HEK293 (cell line): ENCODE results near the gene POLD4.

Experiments
- CTCF ChIA-PET: fragments of 350-600 bp; formaldehyde crosslinking; extraction: SDS; loops from one replicate; lab custom pipeline; 2021; ENCODE audit warnings: antibody characterized with exemption; lab: Yijun Ruan, JAX
- POLR2A ChIA-PET: fragments of 300-600 bp; formaldehyde crosslinking; extraction: SDS; loops from one replicate; lab custom pipeline; 2020; ENCODE audit warnings: antibody characterized with exemption, inconsistent platforms; lab: Yijun Ruan, JAX
- H3K27ac ChIP-seq: fragments of 200-500 bp; sonication (Bioruptor generic); 2 replicates; pipeline ENCODE4 v1.5.1; 2014; ENCODE audit warnings: low read depth, low read length, control low read depth, inconsistent platforms; ENCODE audit errors: extremely low read depth
- H3K36me3 ChIP-seq, 2 experiments: fragments of 200-500 bp in 1 of 2; sonication (Bioruptor generic) in 1 of 2; 1 replicate in 1 of 2; 2 replicates in 1 of 2; pipeline ENCODE4 v1.5.1; 2014 to 2017; ENCODE audit warnings: inconsistent platforms in 2 of 2, low read length in 2 of 2; ENCODE audit not compliant: control insufficient read depth in 2 of 2, insufficient read depth in 1 of 2
- H3K4me1 ChIP-seq: fragments of 200-500 bp; sonication (Bioruptor generic); 2 replicates; pipeline ENCODE4 v1.5.1; 2014; ENCODE audit warnings: mild to moderate bottlenecking, low read length, inconsistent platforms; ENCODE audit not compliant: control insufficient read depth, insufficient read depth
- H3K4me3 ChIP-seq: 2 replicates; pipeline ENCODE4 v1.5.1; 2011; ENCODE audit warnings: low read depth, mild to moderate bottlenecking, control low read depth, low read length, moderate library complexity
- H3K9me3 ChIP-seq: fragments of 200-500 bp; sonication (Bioruptor generic); 2 replicates; pipeline ENCODE4 v1.5.1; 2014; ENCODE audit warnings: low read depth, low read length, inconsistent platforms; ENCODE audit not compliant: control insufficient read depth, insufficient read depth
- BCL11B ChIP-seq: fragments of 450-650 bp; formaldehyde crosslinking; IDR thresholded peaks from 2 replicates; pipeline ENCODE4 v1.5.1; 2016; ENCODE audit warnings: low read depth, missing biosample characterization, missing genetic modification characterization
- PBX3 ChIP-seq: sonication (generic); formaldehyde crosslinking; IDR thresholded peaks from 2 replicates; pipeline ENCODE4 v1.8.1; 2022; ENCODE audit warnings: mild to moderate bottlenecking, moderate library complexity, missing genetic modification reagents
- SP7 ChIP-seq: fragments of 450-650 bp; formaldehyde crosslinking; IDR thresholded peaks from 2 replicates; pipeline ENCODE4 v1.5.1; 2016; ENCODE audit warnings: missing biosample characterization, missing genetic modification characterization
- YY2 ChIP-seq: fragments of 450-650 bp; formaldehyde crosslinking; IDR thresholded peaks from 2 replicates; pipeline ENCODE4 v1.5.1; 2016; ENCODE audit warnings: missing biosample characterization, missing genetic modification characterization
- ZBTB6 ChIP-seq: fragments of 450-650 bp; formaldehyde crosslinking; IDR thresholded peaks from 2 replicates; pipeline ENCODE4 v1.5.1; 2017; ENCODE audit warnings: missing biosample characterization, missing genetic modification characterization
- ZEB2 ChIP-seq: fragments of 450-650 bp; formaldehyde crosslinking; IDR thresholded peaks from 2 replicates; pipeline ENCODE4 v1.5.1; 2016; ENCODE audit warnings: missing biosample characterization, missing genetic modification characterization
- ZFP3 ChIP-seq: fragments of 450-650 bp; formaldehyde crosslinking; IDR thresholded peaks from 2 replicates; pipeline ENCODE4 v1.5.1; 2016; ENCODE audit warnings: low read depth, missing biosample characterization, missing genetic modification characterization
- ZNF10 ChIP-seq: fragments of 450-650 bp; formaldehyde crosslinking; IDR thresholded peaks from 2 replicates; pipeline ENCODE4 v1.5.1; 2017; ENCODE audit warnings: missing biosample characterization, missing genetic modification characterization
- ZNF114 ChIP-seq: fragments of 450-650 bp; formaldehyde crosslinking; IDR thresholded peaks from 2 replicates; pipeline ENCODE4 v1.5.0; 2017; ENCODE audit warnings: missing biosample characterization, missing genetic modification characterization
- ZNF174 ChIP-seq: fragments of 450-650 bp; formaldehyde crosslinking; IDR thresholded peaks from 2 replicates; pipeline ENCODE4 v1.5.0; 2017; ENCODE audit warnings: missing biosample characterization, mild to moderate bottlenecking, missing genetic modification characterization
- ZNF214 ChIP-seq: fragments of 450-650 bp; formaldehyde crosslinking; IDR thresholded peaks from 2 replicates; pipeline ENCODE4 v1.5.1; 2017; ENCODE audit warnings: missing biosample characterization, mild to moderate bottlenecking, missing genetic modification characterization, borderline replicate concordance
- ZNF302 ChIP-seq: fragments of 450-650 bp; formaldehyde crosslinking; IDR thresholded peaks from 2 replicates; pipeline ENCODE4 v1.5.1; 2016; ENCODE audit warnings: missing biosample characterization, missing genetic modification characterization, low read depth
- ZNF433 ChIP-seq: fragments of 450-650 bp; formaldehyde crosslinking; IDR thresholded peaks from 2 replicates; pipeline ENCODE4 v1.5.1; 2016; ENCODE audit warnings: missing biosample characterization, missing genetic modification characterization, low read depth
- ZNF48 ChIP-seq: fragments of 450-650 bp; formaldehyde crosslinking; IDR thresholded peaks from 2 replicates; pipeline ENCODE4 v1.5.1; 2016; ENCODE audit warnings: missing biosample characterization, missing genetic modification characterization
- ZNF521 ChIP-seq: fragments of 450-650 bp; formaldehyde crosslinking; IDR thresholded peaks from 2 replicates; pipeline ENCODE4 v1.5.1; 2017; ENCODE audit warnings: missing biosample characterization, mild to moderate bottlenecking, missing genetic modification characterization
- ZNF548 ChIP-seq: fragments of 450-650 bp; formaldehyde crosslinking; IDR thresholded peaks from 2 replicates; pipeline ENCODE4 v1.5.1; 2016; ENCODE audit warnings: missing biosample characterization, missing genetic modification characterization
- ZNF549 ChIP-seq: fragments of 450-650 bp; IDR thresholded peaks from 2 replicates; pipeline ENCODE4 v1.5.1; 2018; ENCODE audit warnings: missing biosample characterization, missing genetic modification characterization, mild to moderate bottlenecking, inconsistent platforms, moderate library complexity
- ZNF555 ChIP-seq: fragments of 450-650 bp; formaldehyde crosslinking; conservative IDR thresholded peaks from 2 replicates; pipeline ENCODE4 v1.5.1; 2017; ENCODE audit warnings: missing biosample characterization, mild to moderate bottlenecking, missing genetic modification characterization, inconsistent platforms
- ZNF560 ChIP-seq: fragments of 450-650 bp; formaldehyde crosslinking; IDR thresholded peaks from 2 replicates; pipeline ENCODE4 v1.5.1; 2017; ENCODE audit warnings: missing biosample characterization, missing genetic modification characterization, borderline replicate concordance
- ZNF596 ChIP-seq: fragments of 450-650 bp; IDR thresholded peaks from 2 replicates; pipeline ENCODE4 v1.5.0; 2018; ENCODE audit warnings: missing biosample characterization, mild to moderate bottlenecking, missing genetic modification characterization, moderate library complexity
- ZNF704 ChIP-seq: fragments of 450-650 bp; formaldehyde crosslinking; IDR thresholded peaks from 2 replicates; pipeline ENCODE4 v1.5.1; 2016; ENCODE audit warnings: missing biosample characterization, missing genetic modification characterization
- TF ChIP-seq, protein P1 (sequence below): fragments of 450-650 bp; formaldehyde crosslinking; IDR thresholded peaks from 2 replicates; pipeline ENCODE4 v1.5.1; 2016; ENCODE audit warnings: missing biosample characterization, missing genetic modification characterization
- TF ChIP-seq, protein P2 (sequence below): fragments of 450-650 bp; IDR thresholded peaks from 2 replicates; pipeline ENCODE4 v1.5.1; 2018; ENCODE audit warnings: missing biosample characterization, missing genetic modification characterization

The POLD4 gene

GRCh38 chr11:67396259-67396581 lies 42.9 kb upstream of the POLD4 start:
- H3K9me3 ChIP-seq: no peaks in the 10 kb centered on the region
- peaks cover 0 to 68% of the 10 kb centered on the region in 2 experiments; a peak in 2 of 3 replicates for H3K36me3 ChIP-seq
- H3K4me1 ChIP-seq: 0 out of 2 replicates have a peak, but pooled peaks cover 3% of the 10 kb centered on the region
- CTCF ChIA-PET: interaction anchor here (0.5 to 0.8 kb wide), 3 partner anchors 14 to 218 kb away, joined by 3 read pairs; no protein-coding TSS in a partner anchor
- TF ChIP-seq ZNF560 (tag by site-specific recombination) (no peak), ZNF704 (tag by site-specific recombination) (no peak), ZNF596 (tag by site-specific recombination) (no peak), BCL11B (no peak), SP7 (tag by site-specific recombination) (no peak), YY2 (tag by site-specific recombination) (no peak), PBX3 (CRISPR knock-in tag) (no peak), ZEB2 (tag by site-specific recombination) (no peak), ZNF433 (tag by site-specific recombination) (no peak), ZNF302 (no peak)
- no peak overlapping the region for H3K27ac ChIP-seq
- POLR2A ChIA-PET: interaction anchor here (0.9 to 1.2 kb wide), 5 partner anchors 11 to 79 kb away, joined by 3 to 5 read pairs (median 5); partner anchors contain the start of gene PTPRCAP
- H3K4me3 ChIP-seq: no peak overlapping the region

DNA sequence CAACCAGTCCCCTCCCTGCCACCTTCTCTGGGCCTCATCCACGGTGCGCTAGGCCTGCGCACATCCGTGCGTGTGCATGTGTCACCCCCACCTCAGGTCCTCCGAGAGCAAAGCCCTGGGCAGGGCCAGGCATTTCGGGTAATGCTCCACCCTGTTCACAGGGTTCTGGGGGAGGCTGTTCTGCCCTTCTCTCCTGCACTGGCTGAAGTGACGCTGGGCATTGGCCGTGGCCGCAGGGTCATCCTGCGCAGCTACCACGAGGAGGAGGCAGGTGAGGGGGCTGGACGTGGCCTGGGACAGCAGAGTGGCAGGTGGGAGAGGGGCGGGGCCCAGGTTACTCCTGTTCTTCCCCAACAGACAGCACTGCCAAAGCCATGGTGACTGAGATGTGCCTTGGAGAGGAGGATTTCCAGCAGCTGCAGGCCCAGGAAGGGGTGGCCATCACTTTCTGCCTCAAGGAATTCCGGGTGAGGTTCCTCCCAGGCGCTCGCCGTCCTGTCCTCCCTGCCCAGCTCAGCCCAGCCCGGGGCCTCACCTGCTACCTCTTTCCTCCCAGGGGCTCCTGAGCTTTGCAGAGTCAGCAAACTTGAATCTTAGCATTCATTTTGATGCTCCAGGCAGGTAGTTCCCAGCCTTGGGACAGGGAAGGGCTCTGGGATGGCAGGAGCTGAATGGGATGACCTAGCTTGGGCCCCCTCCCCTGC lies 42.4 kb upstream of the POLD4 start:
- peaks cover 0 to 67% of the 10 kb centered on the region in 2 experiments; a peak in 2 of 3 replicates for H3K36me3 ChIP-seq
- H3K4me3 ChIP-seq: no peak overlapping the region
- POLR2A ChIA-PET: interaction anchor here (0.9 to 1.2 kb wide), 5 partner anchors 12 to 78 kb away, joined by 3 to 5 read pairs (median 5); partner anchors contain the start of gene PTPRCAP
- H3K4me1 ChIP-seq: 0 out of 2 replicates have a peak, but pooled peaks cover 3% of the 10 kb centered on the region
- no peak overlapping the region for H3K27ac ChIP-seq
- H3K9me3 ChIP-seq: no peaks in the 10 kb centered on the region
- TF ChIP-seq ZNF10 (no peak), ZNF214 (tag by site-specific recombination) (no peak), ZFP3 (tag by site-specific recombination) (no peak), ZNF548 (tag by site-specific recombination) (no peak), ZBTB6 (tag by site-specific recombination) (no peak), ZNF302 (no peak), ZNF549 (tag by site-specific recombination) (no peak), ZNF521 (tag by site-specific recombination) (no peak), ZNF174 (tag by site-specific recombination) (no peak), ZNF555 (tag by site-specific recombination) (no peak), ZNF114 (tag by site-specific recombination) (no peak), ZNF48 (no peak)
- TF ChIP-seq, protein P1, sequence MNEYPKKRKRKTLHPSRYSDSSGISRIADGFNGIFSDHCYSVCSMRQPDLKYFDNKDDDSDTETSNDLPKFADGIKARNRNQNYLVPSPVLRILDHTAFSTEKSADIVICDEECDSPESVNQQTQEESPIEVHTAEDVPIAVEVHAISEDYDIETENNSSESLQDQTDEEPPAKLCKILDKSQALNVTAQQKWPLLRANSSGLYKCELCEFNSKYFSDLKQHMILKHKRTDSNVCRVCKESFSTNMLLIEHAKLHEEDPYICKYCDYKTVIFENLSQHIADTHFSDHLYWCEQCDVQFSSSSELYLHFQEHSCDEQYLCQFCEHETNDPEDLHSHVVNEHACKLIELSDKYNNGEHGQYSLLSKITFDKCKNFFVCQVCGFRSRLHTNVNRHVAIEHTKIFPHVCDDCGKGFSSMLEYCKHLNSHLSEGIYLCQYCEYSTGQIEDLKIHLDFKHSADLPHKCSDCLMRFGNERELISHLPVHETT (tag by site-specific recombination): no peak
- TF ChIP-seq, protein P2, sequence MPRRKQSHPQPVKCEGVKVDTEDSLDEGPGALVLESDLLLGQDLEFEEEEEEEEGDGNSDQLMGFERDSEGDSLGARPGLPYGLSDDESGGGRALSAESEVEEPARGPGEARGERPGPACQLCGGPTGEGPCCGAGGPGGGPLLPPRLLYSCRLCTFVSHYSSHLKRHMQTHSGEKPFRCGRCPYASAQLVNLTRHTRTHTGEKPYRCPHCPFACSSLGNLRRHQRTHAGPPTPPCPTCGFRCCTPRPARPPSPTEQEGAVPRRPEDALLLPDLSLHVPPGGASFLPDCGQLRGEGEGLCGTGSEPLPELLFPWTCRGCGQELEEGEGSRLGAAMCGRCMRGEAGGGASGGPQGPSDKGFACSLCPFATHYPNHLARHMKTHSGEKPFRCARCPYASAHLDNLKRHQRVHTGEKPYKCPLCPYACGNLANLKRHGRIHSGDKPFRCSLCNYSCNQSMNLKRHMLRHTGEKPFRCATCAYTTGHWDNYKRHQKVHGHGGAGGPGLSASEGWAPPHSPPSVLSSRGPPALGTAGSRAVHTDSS (tag by site-specific recombination): no peak
- CTCF ChIA-PET: interaction anchor here (0.5 to 0.7 kb wide), 3 partner anchors 41 to 218 kb away, joined by 3 read pairs; no protein-coding TSS in a partner anchor
